SU-DHL-6 (cell line): Measurements from ENCODE around the gene BICD1.

Experiments used
- EZH2phosphoT487 ChIP-seq: fragments of 200-600 bp; sonication (generic), shearing (Covaris generic); conservative IDR thresholded peaks from 2 replicates; pipeline ENCODE4 v1.6.1; 2018; ENCODE audit warnings: mild to moderate bottlenecking, antibody characterized with exemption, low read length, moderate library complexity, mixed read lengths
- TF ChIP-seq, protein P1 (sequence below): fragments of 200-600 bp; sonication (generic); IDR thresholded peaks from one replicate; pipeline ENCODE4 v1.5.1; 2017; ENCODE audit warnings: antibody characterized with exemption, mild to moderate bottlenecking, low read length, moderate library complexity; ENCODE audit not compliant: insufficient read depth, poor library complexity, severe bottlenecking

DNA sequence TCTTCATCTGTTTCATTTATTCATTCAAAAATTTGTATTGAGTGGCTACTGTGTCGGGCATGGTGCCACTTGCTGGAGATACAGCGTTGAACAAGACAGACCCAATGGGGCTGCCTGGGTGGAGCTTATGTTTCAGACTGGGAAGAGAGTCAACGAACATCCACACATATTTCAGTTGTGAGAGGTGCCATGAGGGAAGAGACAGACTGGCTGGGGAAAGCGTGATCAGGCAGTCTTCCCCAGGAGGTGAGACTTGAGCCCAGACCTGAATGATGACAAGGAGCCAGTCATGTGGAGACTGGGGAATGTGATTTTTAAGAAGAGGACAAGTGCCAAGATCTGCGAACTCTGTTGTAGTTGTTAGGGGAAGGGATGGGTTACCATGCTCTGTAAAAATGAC, 12.2 kb downstream of the BICD1 start:
- TF ChIP-seq EZH2phosphoT487 = no peak
- TF ChIP-seq, protein P1, sequence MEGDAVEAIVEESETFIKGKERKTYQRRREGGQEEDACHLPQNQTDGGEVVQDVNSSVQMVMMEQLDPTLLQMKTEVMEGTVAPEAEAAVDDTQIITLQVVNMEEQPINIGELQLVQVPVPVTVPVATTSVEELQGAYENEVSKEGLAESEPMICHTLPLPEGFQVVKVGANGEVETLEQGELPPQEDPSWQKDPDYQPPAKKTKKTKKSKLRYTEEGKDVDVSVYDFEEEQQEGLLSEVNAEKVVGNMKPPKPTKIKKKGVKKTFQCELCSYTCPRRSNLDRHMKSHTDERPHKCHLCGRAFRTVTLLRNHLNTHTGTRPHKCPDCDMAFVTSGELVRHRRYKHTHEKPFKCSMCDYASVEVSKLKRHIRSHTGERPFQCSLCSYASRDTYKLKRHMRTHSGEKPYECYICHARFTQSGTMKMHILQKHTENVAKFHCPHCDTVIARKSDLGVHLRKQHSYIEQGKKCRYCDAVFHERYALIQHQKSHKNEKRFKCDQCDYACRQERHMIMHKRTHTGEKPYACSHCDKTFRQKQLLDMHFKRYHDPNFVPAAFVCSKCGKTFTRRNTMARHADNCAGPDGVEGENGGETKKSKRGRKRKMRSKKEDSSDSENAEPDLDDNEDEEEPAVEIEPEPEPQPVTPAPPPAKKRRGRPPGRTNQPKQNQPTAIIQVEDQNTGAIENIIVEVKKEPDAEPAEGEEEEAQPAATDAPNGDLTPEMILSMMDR = no peak
